IMR-90 (cell line): Measurements from ENCODE around the gene MBOAT2. TPM values are rescaled to one million over a fixed set of nuclear protein-coding genes. Genes with fewer than 3 reads are reported as not detected.

Experiments used
- ATAC-seq: fragments of 200-7000 bp; cut with Tn5 transposase; 2 replicates; pipeline ENCODE4 v1.9.1; 2020; ENCODE audit warnings: low read depth, mild to moderate bottlenecking, moderate library complexity
- BruUV-seq: library from RNA; stranded (reverse); fragments of 400-500 nt; replicated peaks from 2 replicates; lab custom pipeline; 2021; lab: Mats Ljungman, UMichigan
- CTCF ChIA-PET: fragments of 300-600 bp; formaldehyde crosslinking; extraction: SDS; loops from one replicate; lab custom pipeline; 2021; ENCODE audit warnings: antibody characterized with exemption; lab: Yijun Ruan, JAX
- POLR2A ChIA-PET: fragments of 300-600 bp; sonication (Branson Sonifier 250); formaldehyde crosslinking; loops from one replicate; lab custom pipeline; 2022; ENCODE audit warnings: antibody characterized with exemption; ENCODE audit not compliant: unreplicated experiment; lab: Charles Lee
- DNase-seq: peaks from one replicate; pipeline ENCODE4 v3.0.0; 2013
- H2AFZ ChIP-seq: replicated peaks from 2 replicates; pipeline ENCODE3; 2013; ENCODE audit warnings: low read length, mild to moderate bottlenecking; ENCODE audit not compliant: poor library complexity
- H2AK5ac ChIP-seq: 2 replicates; pipeline ENCODE4 v1.6.1; 2013; ENCODE audit warnings: low read depth, low read length, inconsistent platforms
- H2AK9ac ChIP-seq: replicated peaks from 2 replicates; pipeline ENCODE3; 2013; ENCODE audit warnings: mild to moderate bottlenecking, low read depth, low read length, moderate library complexity; ENCODE audit not compliant: poor library complexity
- H2BK120ac ChIP-seq: 2 replicates; pipeline ENCODE4 v1.6.1; 2013; ENCODE audit warnings: low read depth, low read length, inconsistent platforms
- H2BK15ac ChIP-seq: 3 replicates; pipeline ENCODE4 v1.6.1; 2013; ENCODE audit warnings: low read depth, low read length, inconsistent platforms
- H2BK20ac ChIP-seq: 2 replicates; pipeline ENCODE4 v1.6.1; 2013; ENCODE audit warnings: low read depth, mild to moderate bottlenecking, inconsistent platforms, low read length, moderate library complexity
- H2BK5ac ChIP-seq: 2 replicates; pipeline ENCODE4 v1.6.1; 2013; ENCODE audit warnings: mild to moderate bottlenecking, low read depth, low read length, inconsistent platforms; ENCODE audit not compliant: poor library complexity, severe bottlenecking
- H3K14ac ChIP-seq: replicated peaks from 2 replicates; pipeline ENCODE4 v1.6.1; 2013; ENCODE audit warnings: low read depth, low read length, inconsistent platforms
- H3K18ac ChIP-seq: 2 replicates; pipeline ENCODE4 v1.6.1; 2013; ENCODE audit warnings: low read depth, low read length, control low read depth
- H3K23ac ChIP-seq: 2 replicates; pipeline ENCODE4 v1.6.1; 2013; ENCODE audit warnings: low read depth, low read length, inconsistent platforms
- H3K27ac ChIP-seq: 2 replicates; pipeline ENCODE4 v1.5.1; 2013; ENCODE audit warnings: mild to moderate bottlenecking, control low read depth, low read length; ENCODE audit not compliant: insufficient read depth
- H3K27me3 ChIP-seq: 2 replicates; pipeline ENCODE4 v1.6.1; 2013; ENCODE audit warnings: low read length; ENCODE audit not compliant: control insufficient read depth, insufficient read depth
- H3K36me3 ChIP-seq: 2 replicates; pipeline ENCODE4 v1.6.1; 2013; ENCODE audit warnings: low read length, mixed read lengths; ENCODE audit not compliant: control insufficient read depth, insufficient read depth
- H3K4ac ChIP-seq: 2 replicates; pipeline ENCODE4 v1.6.1; 2013; ENCODE audit warnings: low read depth, low read length, inconsistent platforms
- H3K4me1 ChIP-seq: 2 replicates; pipeline ENCODE4 v1.6.1; 2013; ENCODE audit warnings: low read length, mixed read lengths; ENCODE audit not compliant: control insufficient read depth, insufficient read depth
- H3K4me2 ChIP-seq: 2 replicates; pipeline ENCODE4 v1.6.1; 2013; ENCODE audit warnings: low read depth, mild to moderate bottlenecking, control low read depth, low read length, moderate library complexity
- H3K4me3 ChIP-seq: 2 replicates; pipeline ENCODE4 v1.5.1; 2013; ENCODE audit warnings: low read depth, mild to moderate bottlenecking, control low read depth, low read length, moderate library complexity; ENCODE audit not compliant: insufficient read depth
- H3K56ac ChIP-seq: 2 replicates; pipeline ENCODE4 v1.6.1; 2013; ENCODE audit warnings: low read length, inconsistent platforms; ENCODE audit not compliant: insufficient read depth; ENCODE audit errors: extremely low read depth
- H3K79me1 ChIP-seq, 2 experiments: 2 replicates each; pipeline ENCODE4 v1.6.1; 2013; ENCODE audit warnings: low read length in 2 of 2, inconsistent platforms in 1 of 2, low read depth in 1 of 2
- H3K9ac ChIP-seq: 2 replicates; pipeline ENCODE4 v1.6.1; 2013; ENCODE audit warnings: low read depth, low read length, control low read depth
- H3K9me1 ChIP-seq: 2 replicates; pipeline ENCODE4 v1.6.1; 2013; ENCODE audit warnings: low read length, inconsistent platforms; ENCODE audit not compliant: insufficient read depth
- H3K9me3 ChIP-seq: 2 replicates; pipeline ENCODE4 v1.6.1; 2013; ENCODE audit warnings: low read length; ENCODE audit not compliant: control insufficient read depth, insufficient read depth
- H4K20me1 ChIP-seq: 2 replicates; pipeline ENCODE4 v1.6.1; 2013; ENCODE audit warnings: low read length, inconsistent platforms; ENCODE audit not compliant: insufficient read depth
- H4K5ac ChIP-seq: 2 replicates; pipeline ENCODE4 v1.6.1; 2013; ENCODE audit warnings: mild to moderate bottlenecking, low read depth, low read length, control low read depth
- H4K8ac ChIP-seq, 2 experiments: 2 replicates each; pipeline ENCODE4 v1.6.1; 2013; ENCODE audit warnings: low read depth in 2 of 2, low read length in 2 of 2, control low read depth in 1 of 2, inconsistent platforms in 1 of 2
- H4K91ac ChIP-seq: 2 replicates; pipeline ENCODE4 v1.6.1; 2013; ENCODE audit warnings: low read depth, low read length, inconsistent platforms; ENCODE audit not compliant: insufficient read depth
- BHLHE40 ChIP-seq: fragments of 150-350 bp; IDR thresholded peaks from 2 replicates; pipeline ENCODE4 v1.6.1; 2016; ENCODE audit warnings: mild to moderate bottlenecking, low read depth, low read length
- CEBPB ChIP-seq: IDR thresholded peaks from 2 replicates; pipeline ENCODE4 v1.6.1; 2012; ENCODE audit warnings: low read depth, low read length, improper control_type of control experiment
- CHD1 ChIP-seq: IDR thresholded peaks from 2 replicates; pipeline ENCODE4 v1.6.1; 2012; ENCODE audit warnings: low read depth, low read length, improper control_type of control experiment
- FOS ChIP-seq: fragments of 150-350 bp; IDR thresholded peaks from 2 replicates; pipeline ENCODE4 v1.6.1; 2016; ENCODE audit warnings: low read depth, low read length
- MAFK ChIP-seq: IDR thresholded peaks from 2 replicates; pipeline ENCODE4 v1.6.1; 2012; ENCODE audit warnings: low read depth, low read length, improper control_type of control experiment
- MAZ ChIP-seq: IDR thresholded peaks from 2 replicates; pipeline ENCODE4 v1.6.1; 2012; ENCODE audit warnings: low read depth, mild to moderate bottlenecking, low read length, improper control_type of control experiment, moderate library complexity, borderline replicate concordance
- MXI1 ChIP-seq: IDR thresholded peaks from 2 replicates; pipeline ENCODE4 v1.6.1; 2012; ENCODE audit warnings: low read depth, mild to moderate bottlenecking, low read length, moderate library complexity, borderline replicate concordance
- NFE2L2 ChIP-seq: fragments of 150-350 bp; IDR thresholded peaks from 2 replicates; pipeline ENCODE4 v1.6.1; 2016; ENCODE audit warnings: low read depth, mild to moderate bottlenecking, low read length
- RAD21 ChIP-seq: IDR thresholded peaks from 2 replicates; pipeline ENCODE4 v1.6.1; 2012; ENCODE audit warnings: low read length, improper control_type of control experiment
- RCOR1 ChIP-seq: IDR thresholded peaks from 2 replicates; pipeline ENCODE4 v1.6.1; 2012; ENCODE audit warnings: mild to moderate bottlenecking, low read length, improper control_type of control experiment; ENCODE audit not compliant: insufficient replicate concordance
- RFX5 ChIP-seq: IDR thresholded peaks from 2 replicates; pipeline ENCODE4 v1.8.0; 2012; ENCODE audit warnings: low read depth, mild to moderate bottlenecking, low read length, moderate library complexity
- SMC3 ChIP-seq: fragments of 150-350 bp; IDR thresholded peaks from 2 replicates; pipeline ENCODE4 v1.6.1; 2016; ENCODE audit warnings: low read depth, mild to moderate bottlenecking, antibody characterized with exemption, low read length, moderate library complexity
- WGBS, 2 experiments: methylation state at CpG; one replicate each; pipeline versions ENCODE4 v1.1.5 to v1.1.7; 2013; ENCODE audit warnings: missing lambda C conversion rate in 2 of 2; ENCODE audit not compliant: insufficient read length in 1 of 2; ENCODE audit errors: extremely low coverage in 2 of 2; 5-methylcytosine and 5-hydroxymethylcytosine counted together
- dilution Hi-C: fragments of 300-500 bp; cut with HindIII; formaldehyde crosslinking; loops from one replicate; pipeline ENCODE4 v1.14.3; 2018; ENCODE audit warnings: low sequenced_read_pairs; ENCODE audit not compliant: unreplicated experiment
- in situ Hi-C: fragments of 300-500 bp; cut with MboI; formaldehyde crosslinking; loops from 3 replicates; pipeline ENCODE4 v1.14.3; 2019; ENCODE audit warnings: low sequenced_read_pairs, inconsistent platforms, mixed read lengths
- intact Hi-C: fragments of 100-400 bp; cut with micrococcal nuclease; formaldehyde crosslinking; loops from 2 replicates; pipeline ENCODE4 v1.10.0; 2022
- polyA plus RNA-seq, 3 experiments: library from polyadenylated mRNA; depleted of rRNA; stranded (reverse); fragments of >200 nt; gene quantifications; 2 replicates each; pipeline ENCODE4 v1.2.3, GENCODE V29; 2012; ENCODE audit warnings: low replicate concordance in 1 of 3
- total RNA-seq: library from RNA; depleted of rRNA; stranded (reverse); fragments of >200 nt; gene quantifications from 2 replicates; pipeline ENCODE4 v1.2.3, GENCODE V29; 2012
- TF ChIP-seq, protein P1 (sequence below): fragments of 150-350 bp; IDR thresholded peaks from 2 replicates; pipeline ENCODE4 v1.6.1; 2017; ENCODE audit warnings: mild to moderate bottlenecking, antibody characterized with exemption, low read length, low read depth

MBOAT2 gene
- total and polyA plus RNA-seq, 2 of the 4 experiments (the other 2 are of a cell fraction) = 33.9 to 102 TPM

DNA sequence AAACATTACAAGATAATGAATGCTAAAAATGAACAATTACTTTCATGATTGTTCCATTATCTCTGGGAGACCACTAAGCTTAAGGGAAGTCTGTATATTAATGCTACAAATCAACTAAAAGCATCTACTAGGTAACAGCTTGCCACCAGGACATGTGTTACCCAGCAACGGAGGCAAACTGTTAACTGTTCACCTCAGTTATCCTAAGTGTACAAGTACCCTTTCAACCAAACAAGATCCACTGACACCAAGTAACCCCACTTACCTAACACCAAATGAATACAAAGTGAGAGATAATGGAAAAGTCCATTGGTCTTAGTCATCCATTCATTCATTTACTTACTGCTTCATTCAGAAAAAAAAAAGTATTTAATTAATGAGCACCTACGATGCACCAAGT lies 111.4 kb downstream of the MBOAT2 start (continued):
- TF ChIP-seq, protein P1, sequence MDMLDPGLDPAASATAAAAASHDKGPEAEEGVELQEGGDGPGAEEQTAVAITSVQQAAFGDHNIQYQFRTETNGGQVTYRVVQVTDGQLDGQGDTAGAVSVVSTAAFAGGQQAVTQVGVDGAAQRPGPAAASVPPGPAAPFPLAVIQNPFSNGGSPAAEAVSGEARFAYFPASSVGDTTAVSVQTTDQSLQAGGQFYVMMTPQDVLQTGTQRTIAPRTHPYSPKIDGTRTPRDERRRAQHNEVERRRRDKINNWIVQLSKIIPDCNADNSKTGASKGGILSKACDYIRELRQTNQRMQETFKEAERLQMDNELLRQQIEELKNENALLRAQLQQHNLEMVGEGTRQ = no peak
- TF ChIP-seq SMC3 (no peak), RCOR1 (no peak), BHLHE40 (no peak)

- in situ Hi-C loops (no loop called here), intact Hi-C loops (no loop called here), dilution Hi-C loops (no loop called here)
- Histone ChIP-seq H3K9ac (no peak overlapping the region), H3K56ac (no peak overlapping the region), H3K9me3 (no peaks in the 10 kb centered on the region), H3K36me3 (peaks cover 7% of the 10 kb centered on the region), H3K27me3 (no peaks in the 10 kb centered on the region), H2AK9ac (no peak overlapping the region), H2BK15ac (no peak overlapping the region), H3K14ac (no peak overlapping the region), H3K4me2 (no peak overlapping the region), H4K5ac (no peak overlapping the region), H3K79me1 (peaks cover 0 to 7% of the 10 kb centered on the region in 2 experiments; a peak in 3 of 4 replicates), H3K27ac (no peak overlapping the region), H4K91ac (no peak overlapping the region), H3K4me1 (no peaks in the 10 kb centered on the region), H2BK5ac (no peak overlapping the region), H3K18ac (no peak overlapping the region), H2AFZ (no peak overlapping the region), H4K20me1 (no peaks in the 10 kb centered on the region), H2AK5ac (no peak overlapping the region), H4K8ac (no peak overlapping the region), H2BK20ac (no peak overlapping the region), H2BK120ac (no peak overlapping the region), H3K23ac (no peak overlapping the region), H3K9me1 (0 out of 2 replicates have a peak, but pooled peaks cover 3% of the 10 kb centered on the region), H3K4ac (no peak overlapping the region), H3K4me3 (no peak overlapping the region)
- WGBS, 2 experiments = no CpG with 5 or more reads among the region's 7 CpGs
- no TSS peak for BruUV-seq
- ChIA-PET POLR2A (no interaction called here), CTCF (interaction anchor here (1.4 kb wide), 1 partner anchor 17 kb away, joined by 3 read pairs; no protein-coding TSS in a partner anchor)
- DNase-seq (peak; percentile 19), ATAC-seq (no peak)
- TF ChIP-seq RFX5 (no peak), RAD21 (no peak), SMC3 (no peak), BHLHE40 (no peak), MXI1 (no peak), MAFK (no peak), NFE2L2 (no peak), CEBPB (no peak), FOS (no peak), CHD1 (no peak), MAZ (no peak), RCOR1 (no peak)
- TF ChIP-seq, protein P1 = no peak
Observed at GRCh38 chr2:8889978-8890377, 113.5 kb downstream of the MBOAT2 start.
